Spleen (tissue), 7 donors: Measurements from ENCODE around the gene ERBB2.

Experiments
- CTCF ChIP-seq, 11 experiments: fragments of 200-600 bp in 7 of 11; fragments of 450-650 bp in 4 of 11; sonication (generic) in 4 of 11; IDR thresholded peaks in 8 of 11; conservative IDR thresholded peaks in 3 of 11; 1 replicate in 7 of 11; 2 replicates in 4 of 11; pipeline versions ENCODE4 v1.4.0 to v1.8.0; 2016 to 2021; ENCODE audit warnings: antibody characterized with exemption in 11 of 11, inconsistent platforms in 4 of 11, mild to moderate bottlenecking in 1 of 11
- POLR2A ChIP-seq, 3 donors: fragments of 450-650 bp; IDR thresholded peaks; one replicate each; pipeline ENCODE4 v1.5.1; 2017; ENCODE audit warnings: antibody characterized with exemption in 3 of 3, mild to moderate bottlenecking in 1 of 3
- POLR2AphosphoS5 ChIP-seq, 3 donors: sonication (generic); formaldehyde crosslinking; IDR thresholded peaks; one replicate each; pipeline ENCODE4 v1.5.1; 2017; ENCODE audit warnings: antibody characterized with exemption in 3 of 3
- donor health status: DM: no; HTN: no; CAD: no; lungs with moderate emphysema.
- donor health status: DM: no; HTN: no; CAD: no.
- donor health status: DM: no; HTN: no; CAD: no.

- TF ChIP-seq POLR2A (IDR thresholded peaks at IDR 0.05) (no peak), POLR2AphosphoS5 (IDR thresholded peaks at IDR 0.05) (peak in 1 of 3 donors; percentile 7), CTCF (IDR thresholded peaks at IDR 0.05 in 8 of 11, conservative IDR thresholded peaks at IDR 0.05 in 3 of 11) (no peak)
These were observed 40.7 kb downstream of the ERBB2 start for GRCh38 chr17:39740357-39741111.
